H9 (cell line): ENCODE results near the gene HRAS. TPM values are rescaled to one million over a fixed set of nuclear protein-coding genes. Genes with fewer than 3 reads are reported as not detected.

Experiments used
- DNase-seq: peaks from one replicate; pipeline ENCODE4 v3.0.0-alpha.2; 2017
- H2AFZ ChIP-seq: one replicate; pipeline ENCODE4 v1.6.1; 2013; ENCODE audit warnings: mild to moderate bottlenecking, low read length, control low read depth, moderate library complexity
- H2AK5ac ChIP-seq: 2 replicates; pipeline ENCODE4 v1.6.1; 2013; ENCODE audit warnings: low read length, control low read depth, mixed read lengths; ENCODE audit not compliant: insufficient read length
- H2BK120ac ChIP-seq: one replicate; pipeline ENCODE4 v1.6.1; 2013; ENCODE audit warnings: low read depth, mild to moderate bottlenecking, low read length, control low read depth, inconsistent platforms; ENCODE audit not compliant: poor library complexity, severe bottlenecking
- H2BK12ac ChIP-seq: 2 replicates; pipeline ENCODE4 v1.6.1; 2013; ENCODE audit warnings: low read length, control low read depth, mixed read lengths, low read depth; ENCODE audit not compliant: insufficient read length
- H2BK15ac ChIP-seq: 2 replicates; pipeline ENCODE4 v1.6.1; 2013; ENCODE audit warnings: low read depth, low read length, control low read depth
- H2BK20ac ChIP-seq: one replicate; pipeline ENCODE4 v1.6.1; 2013; ENCODE audit warnings: low read depth, mild to moderate bottlenecking, low read length, control low read depth, inconsistent platforms; ENCODE audit not compliant: poor library complexity, severe bottlenecking
- H2BK5ac ChIP-seq: 2 replicates; pipeline ENCODE4 v1.6.1; 2013; ENCODE audit warnings: low read length, control low read depth, mixed read lengths; ENCODE audit not compliant: insufficient read length
- H3K14ac ChIP-seq: 2 replicates; pipeline ENCODE4 v1.6.1; 2013; ENCODE audit warnings: low read length, control low read depth; ENCODE audit not compliant: insufficient read depth
- H3K18ac ChIP-seq: 2 replicates; pipeline ENCODE4 v1.6.1; 2013; ENCODE audit warnings: low read depth, mild to moderate bottlenecking, mixed read lengths, low read length, control low read depth; ENCODE audit not compliant: insufficient read length
- H3K23ac ChIP-seq: 2 replicates; pipeline ENCODE4 v1.6.1; 2013; ENCODE audit warnings: low read length, control low read depth, mixed read lengths, low read depth; ENCODE audit not compliant: insufficient read length
- H3K23me2 ChIP-seq: 2 replicates; pipeline ENCODE4 v1.6.1; 2013; ENCODE audit warnings: low read depth, mild to moderate bottlenecking, mixed read lengths, low read length, control low read depth; ENCODE audit not compliant: insufficient read length, poor library complexity, severe bottlenecking
- H3K27ac ChIP-seq: 2 replicates; pipeline ENCODE4 v1.5.1; 2013; ENCODE audit warnings: low read length, control low read depth, mixed read lengths, low read depth; ENCODE audit not compliant: insufficient read length
- H3K27me3 ChIP-seq: 2 replicates; pipeline ENCODE4 v1.6.1; 2013; ENCODE audit warnings: low read length, control low read depth, inconsistent platforms; ENCODE audit not compliant: insufficient read depth
- H3K4ac ChIP-seq: 2 replicates; pipeline ENCODE4 v1.6.1; 2013; ENCODE audit warnings: low read depth, mild to moderate bottlenecking, control low read depth, inconsistent platforms, low read length, moderate library complexity
- H3K4me1 ChIP-seq: 2 replicates; pipeline ENCODE4 v1.6.1; 2013; ENCODE audit warnings: low read length, control low read depth, inconsistent platforms; ENCODE audit not compliant: insufficient read depth
- H3K4me2 ChIP-seq: 2 replicates; pipeline ENCODE4 v1.6.1; 2013; ENCODE audit warnings: low read length, control low read depth, mixed read lengths; ENCODE audit not compliant: insufficient read length, insufficient read depth
- H3K56ac ChIP-seq: 2 replicates; pipeline ENCODE4 v1.6.1; 2013; ENCODE audit warnings: low read depth, mild to moderate bottlenecking, mixed read lengths, low read length, control low read depth; ENCODE audit not compliant: insufficient read length
- H3K79me1 ChIP-seq: 2 replicates; pipeline ENCODE4 v1.6.1; 2013; ENCODE audit warnings: low read depth, mild to moderate bottlenecking, moderate library complexity, low read length, control low read depth, inconsistent platforms; ENCODE audit not compliant: insufficient read depth, poor library complexity, severe bottlenecking
- H3K79me2 ChIP-seq: 2 replicates; pipeline ENCODE4 v1.6.1; 2013; ENCODE audit warnings: low read length, control low read depth, inconsistent platforms; ENCODE audit not compliant: insufficient read depth
- H3K9ac ChIP-seq: 2 replicates; pipeline ENCODE4 v1.6.1; 2013; ENCODE audit warnings: low read length, control low read depth, mixed read lengths; ENCODE audit not compliant: insufficient read length; ENCODE audit errors: extremely low read depth
- H3K9me3 ChIP-seq: one replicate; pipeline ENCODE4 v1.6.1; 2013; ENCODE audit warnings: low read depth, low read length, inconsistent platforms; ENCODE audit not compliant: control insufficient read depth
- H3T11ph ChIP-seq: one replicate; pipeline ENCODE4 v1.6.1; 2013; ENCODE audit warnings: mild to moderate bottlenecking, low read length, control low read depth, inconsistent platforms
- H4K20me1 ChIP-seq: one replicate; pipeline ENCODE4 v1.6.1; 2013; ENCODE audit not compliant: control insufficient read depth, insufficient read length, insufficient read depth
- H4K5ac ChIP-seq: 2 replicates; pipeline ENCODE4 v1.6.1; 2013; ENCODE audit warnings: low read depth, mild to moderate bottlenecking, mixed read lengths, low read length, control low read depth; ENCODE audit not compliant: insufficient read length
- H4K8ac ChIP-seq: replicated peaks from 2 replicates; pipeline ENCODE4 v1.6.1; 2013; ENCODE audit warnings: low read length, control low read depth, mixed read lengths, low read depth; ENCODE audit not compliant: insufficient read length
- H4K91ac ChIP-seq: 2 replicates; pipeline ENCODE4 v1.6.1; 2013; ENCODE audit warnings: low read depth, mild to moderate bottlenecking, moderate library complexity, mixed read lengths, low read length, control low read depth; ENCODE audit not compliant: insufficient read length
- H3K27ac Mint-ChIP-seq, 3 experiments: 2 replicates in 2 of 3; 3 replicates in 1 of 3; pipeline ENCODE4 v1.8.0; 2020 to 2021; ENCODE audit warnings: mixed read lengths in 3 of 3, mild to moderate bottlenecking in 1 of 3, moderate library complexity in 1 of 3
- H3K27me3 Mint-ChIP-seq: 2 replicates; pipeline ENCODE4 v1.8.0; 2021; ENCODE audit warnings: low read depth, mild to moderate bottlenecking, moderate library complexity, mixed read lengths
- H3K36me3 Mint-ChIP-seq, 3 experiments: 2 replicates in 2 of 3; 3 replicates in 1 of 3; pipeline ENCODE4 v1.8.0; 2020 to 2021; ENCODE audit warnings: low read depth in 3 of 3, mixed read lengths in 3 of 3; ENCODE audit not compliant: insufficient read depth in 1 of 3
- H3K4me1 Mint-ChIP-seq, 2 experiments: 2 replicates each; pipeline ENCODE4 v1.8.0; 2020; ENCODE audit warnings: mixed read lengths in 2 of 2
- H3K4me3 Mint-ChIP-seq, 2 experiments: 2 replicates in 1 of 2; 3 replicates in 1 of 2; pipeline ENCODE4 v1.8.0; 2020 to 2021; ENCODE audit warnings: mild to moderate bottlenecking in 2 of 2, mixed read lengths in 2 of 2, moderate library complexity in 1 of 2
- H3K9me3 Mint-ChIP-seq, 2 experiments: 2 replicates in 1 of 2; 3 replicates in 1 of 2; pipeline ENCODE4 v1.8.0; 2020; ENCODE audit warnings: mild to moderate bottlenecking in 2 of 2, mixed read lengths in 2 of 2, moderate library complexity in 1 of 2
- WGBS: extraction: QIAGEN DNeasy Blood & Tissue Kit; methylation state at CpG from one replicate; pipeline ENCODE4 v1.1.7; 2013; ENCODE audit warnings: missing lambda C conversion rate, low lambda C conversion rate, mixed read lengths; ENCODE audit not compliant: insufficient read length; ENCODE audit errors: extremely low coverage; 5-methylcytosine and 5-hydroxymethylcytosine counted together
- total RNA-seq: library from RNA; stranded (reverse); gene quantifications from 2 replicates; pipeline ENCODE4 v1.2.1, GENCODE V29; 2021
- TF ChIP-seq, protein P1 (sequence below): fragments of 200-600 bp; sonication (generic); conservative IDR thresholded peaks from 3 replicates; pipeline ENCODE4 v1.8.0; 2021; ENCODE audit warnings: antibody characterized with exemption, mild to moderate bottlenecking

The HRAS gene
- total RNA-seq, 1 experiment from 2014 or later: 61.8 TPM

GRCh38 chr11:578276-579035, 43.1 kb upstream of the HRAS start:
- no CpG with 5 or more reads among the region's 21 CpGs for WGBS
- H3K23me2 ChIP-seq: peaks cover 13% of the 10 kb centered on the region
- H4K5ac ChIP-seq: no peak overlapping the region
- H3K14ac ChIP-seq: no peak overlapping the region
- Mint-ChIP-seq H3K4me1 (peaks cover 23 to 28% of the 10 kb centered on the region in 2 experiments), H3K9me3 (no peaks in the 10 kb centered on the region), H3K27me3 (peaks cover 14% of the 10 kb centered on the region), H3K36me3 (peaks cover 13 to 30% (median 24%) of the 10 kb centered on the region in 3 experiments; a peak in 6 of 7 replicates), H3K27ac (peak overlapping the region in 1 of 3 experiments; percentile 83; a peak in 1 of 7 replicates), H3K4me3 (peak overlapping the region; percentile 68 to 86)
- H2BK12ac ChIP-seq: no peak overlapping the region
- peaks cover 10% of the 10 kb centered on the region for H3K79me1 ChIP-seq
- TF ChIP-seq, protein P1, sequence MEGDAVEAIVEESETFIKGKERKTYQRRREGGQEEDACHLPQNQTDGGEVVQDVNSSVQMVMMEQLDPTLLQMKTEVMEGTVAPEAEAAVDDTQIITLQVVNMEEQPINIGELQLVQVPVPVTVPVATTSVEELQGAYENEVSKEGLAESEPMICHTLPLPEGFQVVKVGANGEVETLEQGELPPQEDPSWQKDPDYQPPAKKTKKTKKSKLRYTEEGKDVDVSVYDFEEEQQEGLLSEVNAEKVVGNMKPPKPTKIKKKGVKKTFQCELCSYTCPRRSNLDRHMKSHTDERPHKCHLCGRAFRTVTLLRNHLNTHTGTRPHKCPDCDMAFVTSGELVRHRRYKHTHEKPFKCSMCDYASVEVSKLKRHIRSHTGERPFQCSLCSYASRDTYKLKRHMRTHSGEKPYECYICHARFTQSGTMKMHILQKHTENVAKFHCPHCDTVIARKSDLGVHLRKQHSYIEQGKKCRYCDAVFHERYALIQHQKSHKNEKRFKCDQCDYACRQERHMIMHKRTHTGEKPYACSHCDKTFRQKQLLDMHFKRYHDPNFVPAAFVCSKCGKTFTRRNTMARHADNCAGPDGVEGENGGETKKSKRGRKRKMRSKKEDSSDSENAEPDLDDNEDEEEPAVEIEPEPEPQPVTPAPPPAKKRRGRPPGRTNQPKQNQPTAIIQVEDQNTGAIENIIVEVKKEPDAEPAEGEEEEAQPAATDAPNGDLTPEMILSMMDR: no peak
- no peak overlapping the region for H2AFZ ChIP-seq
- H3K4me1 ChIP-seq: no peaks in the 10 kb centered on the region
- H3K27me3 ChIP-seq: no peaks in the 10 kb centered on the region; the same call in 1 of the 2 replicates
- no peak overlapping the region for H4K8ac ChIP-seq
- no peak overlapping the region for H3K56ac ChIP-seq
- H2BK20ac ChIP-seq: no peak overlapping the region
- no peak overlapping the region for H2AK5ac ChIP-seq
- H2BK120ac ChIP-seq: no peak overlapping the region
- no peaks in the 10 kb centered on the region for H4K20me1 ChIP-seq
- no peak overlapping the region for H3K18ac ChIP-seq
- no peak overlapping the region for H2BK5ac ChIP-seq
- peak overlapping the region; percentile 94 for H3K4me2 ChIP-seq
- no peak overlapping the region for H3K9ac ChIP-seq
- no peaks in the 10 kb centered on the region for H3K9me3 ChIP-seq
- peaks cover 42% of the 10 kb centered on the region; the same call in 1 of the 2 replicates for H3K79me2 ChIP-seq
- no peak overlapping the region for H3T11ph ChIP-seq
- no peak overlapping the region for H4K91ac ChIP-seq
- H3K4ac ChIP-seq: no peak overlapping the region
- no peak overlapping the region for H2BK15ac ChIP-seq
- H3K23ac ChIP-seq: no peak overlapping the region
- H3K27ac ChIP-seq: no peak overlapping the region
- no peak for DNase-seq
